ENCODE measurements around the gene RLBP1.

Gene RLBP1

GRCh38 chr15:89200182-89200581 lies 21.2 kb downstream of the RLBP1 start:
- TF ChIP-seq, protein P1, sequence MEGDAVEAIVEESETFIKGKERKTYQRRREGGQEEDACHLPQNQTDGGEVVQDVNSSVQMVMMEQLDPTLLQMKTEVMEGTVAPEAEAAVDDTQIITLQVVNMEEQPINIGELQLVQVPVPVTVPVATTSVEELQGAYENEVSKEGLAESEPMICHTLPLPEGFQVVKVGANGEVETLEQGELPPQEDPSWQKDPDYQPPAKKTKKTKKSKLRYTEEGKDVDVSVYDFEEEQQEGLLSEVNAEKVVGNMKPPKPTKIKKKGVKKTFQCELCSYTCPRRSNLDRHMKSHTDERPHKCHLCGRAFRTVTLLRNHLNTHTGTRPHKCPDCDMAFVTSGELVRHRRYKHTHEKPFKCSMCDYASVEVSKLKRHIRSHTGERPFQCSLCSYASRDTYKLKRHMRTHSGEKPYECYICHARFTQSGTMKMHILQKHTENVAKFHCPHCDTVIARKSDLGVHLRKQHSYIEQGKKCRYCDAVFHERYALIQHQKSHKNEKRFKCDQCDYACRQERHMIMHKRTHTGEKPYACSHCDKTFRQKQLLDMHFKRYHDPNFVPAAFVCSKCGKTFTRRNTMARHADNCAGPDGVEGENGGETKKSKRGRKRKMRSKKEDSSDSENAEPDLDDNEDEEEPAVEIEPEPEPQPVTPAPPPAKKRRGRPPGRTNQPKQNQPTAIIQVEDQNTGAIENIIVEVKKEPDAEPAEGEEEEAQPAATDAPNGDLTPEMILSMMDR (IDR thresholded peaks at IDR 0.05; ENCODE audit: control insufficient read depth, insufficient read depth, low read depth, low read length, missing control alignments) = no peak
- H3K4me3 ChIP-seq (ENCODE audit: control insufficient read depth, low read depth, low read length) = no peak overlapping the region
- no peak for DNase-seq (ENCODE audit: low read depth)

DNA sequence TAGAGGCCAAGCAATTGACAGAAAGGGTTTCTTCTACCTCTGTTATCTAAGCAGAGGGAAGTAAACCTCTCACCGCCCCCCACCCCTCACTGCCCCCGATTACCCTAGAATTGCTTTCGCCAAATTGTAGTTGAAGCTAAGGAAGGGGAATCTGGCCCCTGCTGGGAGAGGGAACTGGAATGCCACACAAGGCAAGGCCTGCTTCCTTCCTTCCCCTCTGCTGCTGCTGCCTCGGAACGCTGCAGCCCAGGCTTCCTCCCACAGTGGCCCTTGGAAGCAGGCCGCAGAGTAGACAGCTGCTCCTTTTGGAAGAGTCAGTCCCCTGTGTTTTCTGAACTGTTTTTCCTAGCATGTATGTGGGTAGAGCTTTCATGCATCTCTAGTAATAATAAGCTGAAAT lies 21.6 kb downstream of the RLBP1 start:
- H3K4me3 ChIP-seq (ENCODE audit: control insufficient read depth, low read depth, low read length) = no peak overlapping the region
- no peak for DNase-seq (ENCODE audit: low read depth)
- TF ChIP-seq, protein P1 (IDR thresholded peaks at IDR 0.05; ENCODE audit: control insufficient read depth, insufficient read depth, low read depth, low read length, missing control alignments) = no peak

- no peak for DNase-seq (ENCODE audit: low read depth)
- H3K4me3 ChIP-seq (ENCODE audit: control insufficient read depth, low read depth, low read length) = no peak overlapping the region
- TF ChIP-seq, protein P1 (IDR thresholded peaks at IDR 0.05; ENCODE audit: control insufficient read depth, insufficient read depth, low read depth, low read length, missing control alignments) = no peak
These were observed 22.4 kb downstream of the RLBP1 start for GRCh38 chr15:89198934-89199333.

DNA sequence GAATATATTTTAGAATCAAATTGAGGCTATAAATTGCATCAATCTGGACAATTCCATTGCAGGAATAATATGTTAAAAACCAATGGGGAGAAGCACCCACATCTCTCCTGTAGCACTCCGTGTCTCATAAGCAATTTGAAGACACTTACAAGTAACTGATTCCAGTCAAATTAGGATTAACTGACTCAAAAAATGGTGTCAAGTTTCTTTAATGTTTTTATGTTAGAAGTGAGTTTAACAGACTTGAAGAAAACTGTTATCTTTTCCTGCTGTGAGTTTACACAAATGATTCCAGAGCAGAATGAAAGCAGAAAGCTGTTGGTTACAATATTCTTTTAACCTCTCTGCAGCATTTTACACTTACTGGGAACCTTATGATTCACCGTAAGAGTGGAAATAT lies 23.2 kb downstream of the RLBP1 start:
- H3K4me3 ChIP-seq (ENCODE audit: control insufficient read depth, low read depth, low read length) = no peak overlapping the region
- no peak for DNase-seq (ENCODE audit: low read depth)
- TF ChIP-seq, protein P1 (IDR thresholded peaks at IDR 0.05; ENCODE audit: control insufficient read depth, insufficient read depth, low read depth, low read length, missing control alignments) = no peak

DNA sequence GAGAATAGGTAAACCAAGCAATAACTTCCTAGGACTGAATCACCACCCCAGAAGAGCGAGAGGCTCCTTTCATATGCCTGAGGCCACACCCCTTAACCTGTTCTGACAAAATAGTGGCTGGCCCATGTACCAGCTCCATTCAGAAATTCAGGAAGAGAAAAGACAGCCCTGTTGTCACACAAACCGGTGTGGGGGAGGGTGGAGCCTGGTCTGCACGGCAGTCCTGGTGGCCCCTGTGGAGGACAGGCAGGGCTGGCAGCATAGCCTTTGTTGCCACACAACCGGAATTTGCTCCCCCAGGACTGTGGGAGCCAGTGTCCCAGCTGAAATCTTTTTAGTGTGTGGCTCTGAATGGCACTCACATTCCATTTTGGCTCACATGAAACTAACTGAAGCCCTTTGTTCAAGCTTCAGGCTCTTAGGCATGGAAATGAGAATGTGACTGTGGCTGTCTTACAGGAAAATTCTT lies 23.8 kb downstream of the RLBP1 start:
- no peak for DNase-seq (ENCODE audit: low read depth)
- TF ChIP-seq, protein P1 (IDR thresholded peaks at IDR 0.05; ENCODE audit: control insufficient read depth, insufficient read depth, low read depth, low read length, missing control alignments) = no peak
- no peak overlapping the region for H3K4me3 ChIP-seq (ENCODE audit: control insufficient read depth, low read depth, low read length)

- H3K4me3 ChIP-seq (ENCODE audit: control insufficient read depth, low read depth, low read length) = no peak overlapping the region
- TF ChIP-seq, protein P1 (IDR thresholded peaks at IDR 0.05; ENCODE audit: control insufficient read depth, insufficient read depth, low read depth, low read length, missing control alignments) = no peak
- no peak for DNase-seq (ENCODE audit: low read depth)
These were observed 24.4 kb downstream of the RLBP1 start for GRCh38 chr15:89196994-89197393.

GRCh38 chr15:89196241-89196640 lies 25.1 kb downstream of the RLBP1 start:
- DNase-seq (ENCODE audit: low read depth) = no peak
- H3K4me3 ChIP-seq (ENCODE audit: control insufficient read depth, low read depth, low read length) = no peak overlapping the region
- TF ChIP-seq, protein P1 (IDR thresholded peaks at IDR 0.05; ENCODE audit: control insufficient read depth, insufficient read depth, low read depth, low read length, missing control alignments) = no peak

All from AG09309 (cell line).